ENCODE measurements around the gene EIF4G1.
"Not testable (repeated sequence)": the region's sequence is repeated elsewhere in the genome, so short reads cannot be mapped to it uniquely, and the experiment has no call there.

EIF4G1 gene

DNA sequence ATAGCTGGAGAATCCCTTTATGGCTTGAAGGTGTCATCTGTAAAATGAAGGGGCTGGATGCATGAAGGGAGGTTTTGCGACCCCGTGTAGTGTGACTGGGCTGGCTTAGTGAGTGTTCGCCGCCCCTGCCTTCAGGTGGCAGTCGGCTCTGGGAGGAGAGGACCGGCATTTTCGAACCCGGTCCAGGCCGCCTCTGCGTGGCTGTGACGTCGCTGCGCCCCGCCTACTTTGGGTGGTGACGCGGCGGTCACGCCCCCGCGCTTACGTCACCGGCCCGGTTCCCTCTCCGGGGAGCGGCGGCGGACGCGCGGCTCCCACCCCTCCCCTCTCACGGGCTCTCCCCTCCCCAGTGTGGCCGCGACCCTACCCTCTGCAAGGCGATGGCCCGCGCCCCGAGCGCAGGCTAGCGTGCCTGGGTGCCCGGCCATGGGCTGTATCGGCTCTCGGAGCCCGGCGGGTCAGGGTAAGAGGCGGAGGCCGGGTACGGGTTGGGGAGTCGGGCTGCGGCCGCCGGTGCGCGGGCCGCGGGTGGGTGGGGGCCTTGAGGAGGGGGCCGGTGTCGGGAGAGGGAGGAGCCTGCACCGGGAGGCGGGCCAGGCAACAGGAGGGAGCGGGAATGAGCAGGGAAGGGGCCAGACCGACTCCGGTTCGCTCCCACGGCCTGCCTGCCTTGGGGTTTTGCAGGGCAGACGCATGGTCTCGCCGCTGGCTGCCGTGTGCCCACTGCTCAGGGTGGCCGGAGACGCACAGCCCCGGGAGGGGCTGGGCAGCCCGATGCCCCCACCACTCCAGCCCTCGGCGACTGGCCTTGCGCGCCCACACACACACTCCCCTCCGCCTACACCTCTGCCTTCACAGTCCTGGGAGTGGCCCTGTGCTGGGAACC, 21.5 kb downstream of the EIF4G1 start:
- DNase-seq (ENCODE audit: low read depth in 2 of 2) = peak; percentile 71 to 75

DNA sequence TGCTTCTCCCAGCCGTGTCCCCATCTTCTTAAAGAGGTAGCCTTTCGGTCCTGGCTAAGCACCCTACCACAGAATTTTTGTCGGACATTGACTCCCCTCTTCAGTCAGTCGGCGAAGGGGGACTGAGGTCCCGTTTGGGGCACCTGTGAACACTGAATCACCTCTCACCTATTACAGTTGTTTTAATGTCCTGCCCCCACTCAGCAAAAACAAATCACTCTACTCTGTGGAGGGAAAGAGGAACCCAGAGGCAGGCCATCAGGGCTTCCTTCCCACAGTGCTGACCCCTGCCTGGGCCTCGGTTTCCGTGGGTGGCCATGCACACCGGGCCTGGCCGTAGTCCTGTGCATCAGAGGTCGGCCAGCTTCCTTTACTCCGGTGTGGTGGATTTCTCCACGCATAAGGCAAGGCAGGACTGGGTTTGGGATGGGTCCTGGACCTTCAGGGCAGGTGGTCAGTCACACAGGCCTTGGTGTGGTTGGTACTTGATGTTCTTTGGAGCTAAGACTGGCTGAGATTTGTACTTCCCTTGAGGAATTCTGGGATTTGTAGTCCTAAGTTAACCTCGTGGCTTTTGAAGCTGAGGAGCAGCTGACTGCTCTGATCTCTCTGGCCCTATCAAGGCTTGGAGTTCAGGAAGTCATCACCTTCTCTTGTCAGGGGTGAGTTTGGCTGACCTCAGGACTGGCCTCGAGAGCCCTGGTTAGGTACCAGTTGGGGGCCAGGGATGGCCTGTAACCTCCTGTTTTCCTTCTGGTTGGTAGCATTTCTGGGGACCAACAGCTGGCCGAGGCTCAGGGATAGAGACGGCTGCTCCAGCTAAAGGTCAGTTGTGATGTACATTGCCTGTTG, 22.4 kb downstream of the EIF4G1 start:
- no peak for DNase-seq (ENCODE audit: low read depth in 2 of 2)

DNA sequence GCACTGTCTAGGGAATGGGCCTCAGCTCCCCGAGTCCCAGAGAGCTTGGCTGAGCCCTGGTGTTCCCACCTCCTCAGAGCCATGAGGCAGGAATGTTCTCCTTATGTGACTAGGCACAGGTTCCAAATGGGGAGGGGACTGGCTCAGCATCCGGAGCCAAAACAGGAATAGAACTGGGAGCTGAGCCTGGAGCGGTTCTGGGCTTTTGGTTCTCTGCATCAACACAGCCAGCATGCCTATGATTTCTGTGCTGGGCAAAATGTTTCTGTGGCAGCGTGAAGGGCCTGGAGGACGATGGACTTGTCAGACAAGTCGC, 23.0 kb downstream of the EIF4G1 start, which contains the start of gene FAM131A:
Gene FAM131A (plus strand): TSS at position 202 of the 316 bp plus-strand sequence. CDS start 31 bp downstream, at position 233.
- no peak for DNase-seq (ENCODE audit: low read depth in 2 of 2)

DNA sequence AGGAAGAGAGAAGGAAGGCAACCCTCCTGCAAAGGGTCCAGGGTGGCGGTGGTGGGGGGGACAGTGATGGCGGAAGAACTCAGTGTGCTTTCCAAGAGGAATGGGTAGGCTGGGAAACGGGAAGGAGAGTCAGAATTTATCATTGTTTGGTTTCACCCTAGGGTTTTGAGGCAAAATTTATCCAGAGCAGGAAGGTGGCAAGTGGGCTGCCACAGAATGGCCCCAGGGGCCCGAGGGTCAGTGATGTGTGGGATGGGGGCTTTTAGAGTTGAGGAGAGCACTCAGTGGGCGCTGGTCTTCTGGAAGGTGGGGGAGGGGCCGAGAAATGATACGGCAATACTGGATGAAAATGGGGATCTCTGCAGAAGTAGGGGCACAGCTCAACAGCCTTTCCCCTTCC, 23.6 kb downstream of the EIF4G1 start:
- DNase-seq (ENCODE audit: low read depth in 2 of 2) = no peak

DNA sequence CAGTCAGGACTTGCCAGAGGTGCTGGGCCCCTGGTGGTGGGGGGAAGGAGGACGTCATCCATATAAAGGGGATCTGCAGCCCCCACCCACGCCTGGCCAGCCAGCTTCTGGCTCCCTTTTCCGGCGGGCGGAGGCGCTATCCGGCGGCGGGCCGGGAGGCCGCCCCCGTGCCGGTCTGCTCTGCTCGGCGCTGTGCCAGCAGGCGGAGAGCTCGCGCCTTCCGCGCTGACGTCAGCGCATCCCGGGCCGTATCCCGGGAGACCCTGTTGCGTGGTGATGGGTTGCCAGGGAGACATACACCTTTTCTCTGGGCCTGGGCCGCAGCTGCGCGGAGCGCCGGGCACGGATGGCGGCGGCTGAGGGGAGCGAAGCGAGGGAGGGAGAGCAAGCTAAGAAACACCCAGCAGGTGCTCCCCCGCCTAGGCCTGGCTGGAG, 24.1 kb downstream of the EIF4G1 start:
- no peak for DNase-seq (ENCODE audit: low read depth in 2 of 2)

DNA sequence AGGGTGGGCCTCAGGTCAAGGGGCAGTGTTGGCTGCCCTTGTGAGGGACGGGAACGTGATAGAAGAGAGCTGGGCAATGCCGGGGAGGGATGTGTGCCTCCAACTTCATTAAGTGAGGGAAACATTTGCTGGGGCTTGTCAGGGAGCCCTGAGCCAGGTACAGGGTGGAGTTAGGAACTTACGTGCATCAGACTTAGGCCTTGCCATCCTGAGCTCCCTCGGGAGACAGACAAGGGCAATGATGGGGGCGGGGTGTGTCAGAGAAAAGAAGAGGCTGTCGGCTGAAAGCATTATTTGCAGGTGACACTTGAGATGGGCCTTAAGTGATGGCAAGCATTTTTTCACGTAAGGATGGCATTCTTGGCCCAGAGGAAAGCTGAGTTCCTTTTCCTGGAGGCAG, 24.6 kb downstream of the EIF4G1 start:
- DNase-seq (ENCODE audit: low read depth in 2 of 2) = no peak

DNA sequence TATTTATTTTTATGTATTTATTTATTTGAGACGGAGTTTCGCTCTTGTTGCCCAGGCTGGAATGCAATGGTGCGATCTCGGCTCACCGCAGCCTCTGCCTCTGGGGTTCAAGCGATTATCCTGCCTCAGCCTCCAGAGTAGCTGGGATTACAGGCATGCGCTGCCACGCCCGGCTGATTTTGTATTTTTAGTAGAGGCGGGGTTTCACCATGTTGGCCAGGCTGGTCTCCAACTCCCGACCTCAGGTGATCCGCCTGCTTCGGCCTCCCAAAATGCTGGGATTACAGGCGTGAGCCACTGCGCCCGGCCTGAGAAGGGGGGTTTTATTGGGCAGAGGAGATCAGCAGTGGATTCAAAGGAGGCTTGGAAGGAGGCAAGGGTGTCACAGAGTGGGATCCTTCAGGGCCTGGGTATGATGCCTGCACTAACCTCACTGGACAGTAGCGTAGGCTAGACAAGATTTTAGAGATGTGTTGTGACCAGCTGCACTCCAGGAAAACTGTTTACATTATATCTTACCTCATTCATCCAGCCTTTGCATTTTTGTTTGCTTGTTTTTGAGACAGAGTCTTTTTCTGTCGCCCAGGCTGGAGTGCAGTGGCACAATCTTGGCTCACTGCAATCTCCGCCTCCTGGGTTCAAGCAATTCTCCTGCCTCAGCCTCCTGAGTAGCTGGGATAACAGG, 25.2 kb downstream of the EIF4G1 start:
- DNase-seq (ENCODE audit: low read depth in 2 of 2) = not testable (repeated sequence)

DNA sequence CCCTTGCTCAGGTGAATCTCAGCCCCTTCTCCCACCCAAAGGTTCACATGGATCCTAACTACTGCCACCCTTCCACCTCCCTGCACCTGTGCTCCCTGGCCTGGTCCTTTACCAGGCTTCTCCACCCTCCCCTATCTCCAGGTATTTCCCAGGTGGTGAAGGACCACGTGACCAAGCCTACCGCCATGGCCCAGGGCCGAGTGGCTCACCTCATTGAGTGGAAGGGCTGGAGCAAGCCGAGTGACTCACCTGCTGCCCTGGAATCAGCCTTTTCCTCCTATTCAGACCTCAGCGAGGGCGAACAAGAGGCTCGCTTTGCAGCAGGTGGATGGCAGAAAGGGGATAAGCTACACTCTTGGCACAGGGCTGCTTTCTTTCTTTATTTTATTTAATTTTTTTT, 27.5 kb downstream of the EIF4G1 start:
- DNase-seq (ENCODE audit: low read depth in 2 of 2) = no peak

DNA sequence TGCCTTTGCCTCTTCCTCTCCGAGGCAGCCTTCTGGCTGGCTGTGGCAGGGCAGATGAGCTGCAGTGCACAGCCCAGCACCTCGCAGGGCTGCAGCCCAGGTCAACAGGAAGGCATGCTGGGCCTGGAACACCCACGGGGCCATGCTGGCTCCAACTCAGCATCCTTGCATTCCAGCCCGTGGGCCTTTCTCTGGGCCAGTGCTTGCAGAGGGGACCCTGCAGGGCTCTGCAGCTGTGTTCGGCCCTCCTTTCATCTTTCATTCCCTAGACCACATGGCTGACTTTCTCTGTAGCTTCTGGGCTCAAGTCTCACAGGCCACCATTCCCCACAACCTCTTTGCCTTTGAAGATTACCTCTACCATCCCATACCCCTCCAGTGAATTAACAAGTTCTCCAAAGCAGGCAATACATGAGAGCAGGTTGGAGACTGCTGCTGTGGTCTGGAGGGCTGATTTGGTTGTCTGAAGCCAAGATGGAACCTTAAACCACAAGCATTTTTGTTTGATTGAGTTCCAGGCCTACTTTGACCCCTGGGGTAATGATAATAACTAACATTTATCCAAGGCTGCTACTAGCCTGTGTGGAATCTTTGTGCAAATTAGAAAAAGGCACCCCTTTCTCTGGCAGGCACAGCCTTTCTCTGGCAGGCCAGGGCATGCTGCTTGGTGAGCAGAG, 28.9 kb downstream of the EIF4G1 start:
- DNase-seq (ENCODE audit: low read depth in 2 of 2) = no peak

DNA sequence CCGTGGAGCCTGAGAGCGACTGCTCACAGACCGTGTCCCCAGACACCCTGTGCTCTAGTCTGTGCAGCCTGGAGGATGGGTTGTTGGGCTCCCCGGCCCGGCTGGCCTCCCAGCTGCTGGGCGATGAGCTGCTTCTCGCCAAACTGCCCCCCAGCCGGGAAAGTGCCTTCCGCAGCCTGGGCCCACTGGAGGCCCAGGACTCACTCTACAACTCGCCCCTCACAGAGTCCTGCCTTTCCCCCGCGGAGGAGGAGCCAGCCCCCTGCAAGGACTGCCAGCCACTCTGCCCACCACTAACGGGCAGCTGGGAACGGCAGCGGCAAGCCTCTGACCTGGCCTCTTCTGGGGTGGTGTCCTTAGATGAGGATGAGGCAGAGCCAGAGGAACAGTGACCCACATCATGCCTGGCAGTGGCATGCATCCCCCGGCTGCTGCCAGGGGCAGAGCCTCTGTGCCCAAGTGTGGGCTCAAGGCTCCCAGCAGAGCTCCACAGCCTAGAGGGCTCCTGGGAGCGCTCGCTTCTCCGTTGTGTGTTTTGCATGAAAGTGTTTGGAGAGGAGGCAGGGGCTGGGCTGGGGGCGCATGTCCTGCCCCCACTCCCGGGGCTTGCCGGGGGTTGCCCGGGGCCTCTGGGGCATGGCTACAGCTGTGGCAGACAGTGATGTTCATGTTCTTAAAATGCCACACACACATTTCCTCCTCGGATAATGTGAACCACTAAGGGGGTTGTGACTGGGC, 30.3 kb downstream of the EIF4G1 start:
- no peak for DNase-seq (ENCODE audit: low read depth in 2 of 2)

DNA sequence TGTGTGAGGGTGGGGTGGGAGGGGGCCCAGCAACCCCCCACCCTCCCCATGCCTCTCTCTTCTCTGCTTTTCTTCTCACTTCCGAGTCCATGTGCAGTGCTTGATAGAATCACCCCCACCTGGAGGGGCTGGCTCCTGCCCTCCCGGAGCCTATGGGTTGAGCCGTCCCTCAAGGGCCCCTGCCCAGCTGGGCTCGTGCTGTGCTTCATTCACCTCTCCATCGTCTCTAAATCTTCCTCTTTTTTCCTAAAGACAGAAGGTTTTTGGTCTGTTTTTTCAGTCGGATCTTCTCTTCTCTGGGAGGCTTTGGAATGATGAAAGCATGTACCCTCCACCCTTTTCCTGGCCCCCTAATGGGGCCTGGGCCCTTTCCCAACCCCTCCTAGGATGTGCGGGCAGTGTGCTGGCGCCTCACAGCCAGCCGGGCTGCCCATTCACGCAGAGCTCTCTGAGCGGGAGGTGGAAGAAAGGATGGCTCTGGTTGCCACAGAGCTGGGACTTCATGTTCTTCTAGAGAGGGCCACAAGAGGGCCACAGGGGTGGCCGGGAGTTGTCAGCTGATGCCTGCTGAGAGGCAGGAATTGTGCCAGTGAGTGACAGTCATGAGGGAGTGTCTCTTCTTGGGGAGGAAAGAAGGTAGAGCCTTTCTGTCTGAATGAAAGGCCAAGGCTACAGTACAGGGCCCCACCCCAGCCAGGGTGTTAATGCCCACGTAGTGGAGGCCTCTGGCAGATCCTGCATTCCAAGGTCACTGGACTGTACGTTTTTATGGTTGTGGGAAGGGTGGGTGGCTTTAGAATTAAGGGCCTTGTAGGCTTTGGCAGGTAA, 31.1 kb downstream of the EIF4G1 start:
- DNase-seq (ENCODE audit: low read depth in 2 of 2) = no peak

DNA sequence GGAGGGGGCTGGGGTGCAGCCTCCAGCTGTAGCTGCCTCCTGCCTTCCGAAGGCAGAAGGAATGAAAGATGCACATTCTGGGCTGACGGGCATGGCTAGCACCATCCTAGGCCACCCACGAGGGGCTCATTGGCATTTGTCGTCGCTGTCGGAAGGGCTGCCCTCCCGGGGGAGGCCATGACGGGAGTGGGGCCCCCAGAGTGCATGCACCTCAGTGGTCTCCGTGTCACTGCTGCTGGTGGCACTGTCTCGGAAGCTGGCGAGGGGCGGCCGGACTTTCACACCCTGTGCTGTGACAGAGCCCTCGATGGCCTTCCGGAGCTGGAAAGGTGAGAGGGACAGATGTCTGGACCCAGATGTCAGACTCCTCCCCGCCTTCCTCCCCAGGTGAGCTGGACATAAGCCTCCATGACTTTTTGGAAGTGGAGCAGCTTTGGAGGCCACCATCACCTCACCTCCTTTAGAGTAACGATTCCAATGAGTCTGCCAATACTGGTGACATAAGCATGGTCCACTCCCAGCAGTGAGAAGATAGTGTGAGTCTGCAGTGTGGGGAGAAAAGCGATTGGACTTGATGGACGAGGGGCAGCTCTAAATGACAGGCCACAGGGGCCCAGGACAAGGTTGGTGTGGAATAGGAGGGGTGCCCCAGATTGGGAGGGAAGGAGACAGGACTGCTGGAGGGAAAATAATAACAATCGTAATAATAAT, 32.2 kb downstream of the EIF4G1 start:
- no peak for DNase-seq (ENCODE audit: low read depth in 2 of 2)

DNA sequence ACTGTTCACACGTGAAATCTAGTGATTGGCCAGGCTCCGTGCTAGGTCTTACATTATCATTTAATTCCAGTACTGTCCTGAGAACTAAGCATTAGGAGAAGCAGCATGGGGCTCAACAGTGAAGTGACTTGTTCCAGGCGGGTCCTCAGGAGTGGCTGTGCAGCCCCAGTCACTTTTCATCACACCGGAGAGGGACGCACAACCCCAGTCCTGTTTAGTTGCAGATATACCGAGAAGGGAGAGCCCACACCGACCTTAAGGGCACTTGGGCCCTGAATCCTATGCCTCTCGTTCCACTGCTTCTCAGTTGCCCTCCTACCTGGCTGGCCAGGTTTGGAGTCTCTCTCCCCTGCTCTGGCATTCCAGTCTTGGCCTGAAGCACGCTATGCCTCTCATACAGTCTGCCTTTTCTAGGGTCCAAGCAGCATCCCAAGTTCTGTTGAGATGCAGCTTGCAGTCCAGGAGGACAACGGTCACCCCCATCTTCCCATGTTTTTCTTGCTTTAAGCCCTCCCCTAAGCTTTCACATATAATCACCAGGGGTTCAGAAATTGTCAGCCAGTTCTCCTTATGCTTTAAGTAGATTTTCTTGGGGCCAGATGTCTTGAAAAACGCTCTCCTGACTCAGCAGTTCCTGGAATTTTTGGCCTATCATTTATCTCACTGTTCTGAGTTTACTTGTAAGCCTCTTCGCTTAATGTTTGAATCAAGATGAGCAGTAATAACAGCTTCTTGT, 33.1 kb downstream of the EIF4G1 start:
- DNase-seq (ENCODE audit: low read depth in 2 of 2) = no peak

DNA sequence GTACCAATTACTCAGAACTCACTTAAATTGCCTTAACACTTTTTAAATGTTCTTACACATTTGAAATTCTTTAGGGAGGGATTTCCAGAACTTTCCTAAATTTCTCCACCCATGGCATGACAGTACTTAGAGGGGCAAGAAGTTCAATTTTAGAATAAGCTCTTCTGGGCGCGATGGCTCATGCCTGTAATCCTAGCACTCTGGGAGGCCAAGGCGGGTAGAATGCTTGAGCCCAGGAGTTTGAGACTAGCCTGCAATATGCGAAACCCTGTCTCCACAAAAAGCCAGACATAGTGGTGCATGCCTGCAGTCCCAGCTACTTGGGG, 33.6 kb downstream of the EIF4G1 start:
- no peak for DNase-seq (ENCODE audit: low read depth in 2 of 2)

DNA sequence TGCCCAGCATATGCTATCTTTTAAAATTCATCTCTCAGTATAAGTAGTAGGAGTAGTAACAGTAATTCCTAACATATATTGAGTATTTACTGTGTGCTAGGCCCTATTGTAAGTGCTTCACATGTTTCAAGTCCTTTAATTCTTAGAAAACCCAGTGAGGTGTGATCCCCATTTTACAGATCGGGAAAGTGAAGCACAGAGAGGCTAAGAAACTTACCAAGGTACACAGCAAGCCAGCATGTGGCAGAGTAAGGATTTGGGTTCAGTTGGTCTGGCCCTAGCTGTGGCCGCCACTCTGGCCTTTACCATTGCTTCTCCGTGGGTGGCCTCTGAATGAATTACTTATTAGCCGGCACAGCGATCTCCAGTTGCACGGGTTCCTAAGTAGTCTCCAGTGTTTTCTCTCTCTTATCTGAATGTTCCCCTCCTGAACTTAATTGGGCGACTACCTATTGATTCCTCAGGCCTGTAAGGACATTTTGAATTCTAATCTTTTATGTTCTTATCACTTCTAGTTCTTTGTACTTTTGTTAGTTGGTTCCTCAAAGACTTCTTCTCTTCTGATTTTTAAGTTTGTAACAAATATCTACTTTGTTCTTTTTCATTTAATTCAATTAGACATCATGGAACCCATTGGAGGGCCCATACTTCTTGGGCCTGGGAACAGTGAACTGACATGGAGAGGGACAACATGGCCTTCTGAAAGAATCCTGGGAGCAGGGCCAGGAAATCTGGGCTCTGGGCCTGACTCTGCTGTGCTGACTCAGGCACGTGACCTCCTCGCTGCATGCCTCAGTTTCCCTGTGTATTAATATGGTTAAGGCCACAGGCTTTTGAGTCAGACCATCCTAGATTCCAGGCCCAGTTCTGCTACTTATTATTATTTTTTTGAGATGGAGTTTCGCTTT, 35.4 kb downstream of the EIF4G1 start:
- DNase-seq (ENCODE audit: low read depth in 2 of 2) = no peak

DNA sequence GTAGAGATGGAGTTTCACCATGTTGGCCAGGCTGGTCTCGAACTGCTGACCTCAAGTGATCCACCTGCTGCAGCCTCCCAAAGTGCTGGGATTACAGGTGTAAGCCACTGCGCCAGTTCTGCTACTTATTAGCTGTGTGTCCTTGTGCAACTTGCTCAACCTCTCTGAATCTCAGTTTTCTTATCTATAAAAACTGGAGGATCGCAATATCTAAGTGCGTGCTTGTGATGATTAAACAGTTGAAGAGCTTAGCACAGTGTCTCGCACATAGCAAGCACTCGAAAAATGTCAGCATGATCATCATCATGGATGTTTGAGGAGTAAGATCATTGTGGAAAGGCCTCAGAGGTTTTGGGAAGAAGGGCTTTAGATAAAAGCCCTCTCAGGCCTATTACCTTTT, 36.2 kb downstream of the EIF4G1 start:
- DNase-seq (ENCODE audit: low read depth in 2 of 2) = no peak

DNA sequence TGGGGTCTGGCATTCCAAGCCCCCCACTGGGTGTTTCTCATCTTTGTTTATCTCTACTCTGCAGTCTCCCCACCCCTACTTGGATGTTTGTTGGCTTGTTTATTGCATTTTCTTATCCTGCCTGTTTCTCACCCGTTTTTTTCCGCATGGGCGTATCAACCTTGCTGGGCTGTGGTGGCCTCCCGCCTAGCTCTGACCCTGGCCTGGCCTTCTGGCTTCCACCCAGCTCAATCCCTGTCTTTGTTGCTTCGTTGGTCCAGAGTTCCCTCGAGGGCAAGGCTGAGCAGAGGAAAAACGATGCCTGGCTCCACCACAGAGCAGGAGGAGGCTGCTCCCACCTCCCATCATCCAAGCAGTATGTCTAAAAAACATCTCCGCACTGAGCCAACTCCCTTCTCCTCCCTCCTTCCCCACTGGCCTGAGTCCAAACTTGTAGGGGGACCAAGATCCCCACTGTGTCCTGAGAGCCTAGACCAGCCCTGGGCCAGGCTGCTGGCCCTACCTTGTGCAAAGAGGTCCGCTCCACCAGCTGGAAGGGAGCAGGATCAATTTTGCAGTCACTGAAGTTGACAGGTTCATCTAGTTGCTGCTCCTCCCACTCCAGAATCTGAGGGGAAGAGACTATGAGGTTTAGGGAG, 37.2 kb downstream of the EIF4G1 start:
- no peak for DNase-seq (ENCODE audit: low read depth in 2 of 2)

Measured in stimulated activated CD8-positive, alpha-beta memory T cell treated with anti-CD3 and anti-CD28 coated beads, Interleukin-15, amount 100 ng/mL, for 4 hours (primary cell).